GM23338 (cell line): ENCODE results near the gene KCNJ6. TPM values are rescaled to one million over a fixed set of nuclear protein-coding genes. Genes with fewer than 3 reads are reported as not detected.

Source experiments
- ATAC-seq: fragments of 200-7000 bp; cut with Tn5 transposase; 3 replicates; pipeline ENCODE4 v1.9.1; 2020
- DNase-seq: peaks from one replicate; pipeline ENCODE4 v3.0.0-alpha.2; 2015; ENCODE audit warnings: low spot score
- H2AFZ ChIP-seq: fragments of 200-600 bp; sonication (generic); 2 replicates; pipeline ENCODE4 v1.8.0; 2016; ENCODE audit warnings: antibody characterized with exemption, mild to moderate bottlenecking, moderate library complexity
- H3F3A ChIP-seq: fragments of 200-600 bp; sonication (generic); replicated peaks from 2 replicates; pipeline ENCODE4 v1.8.0; 2017; ENCODE audit warnings: antibody characterized with exemption, mixed run types, low read depth
- H3K27ac ChIP-seq: fragments of 200-600 bp; sonication (generic); 2 replicates; pipeline ENCODE4 v1.6.1; 2016; ENCODE audit warnings: low read depth
- H3K27me3 ChIP-seq: fragments of 200-600 bp; sonication (generic); 2 replicates; pipeline ENCODE4 v1.8.0; 2016; ENCODE audit warnings: mild to moderate bottlenecking, mixed run types, moderate library complexity; ENCODE audit not compliant: insufficient read depth
- H3K36me3 ChIP-seq: fragments of 200-600 bp; sonication (generic); 2 replicates; pipeline ENCODE4 v1.8.0; 2016; ENCODE audit warnings: mild to moderate bottlenecking; ENCODE audit not compliant: insufficient read depth
- H3K4me1 ChIP-seq: fragments of 200-600 bp; sonication (generic); 2 replicates; pipeline ENCODE4 v1.8.0; 2016; ENCODE audit warnings: mild to moderate bottlenecking, moderate library complexity; ENCODE audit not compliant: insufficient read depth
- H3K4me2 ChIP-seq: fragments of 200-600 bp; sonication (generic); 2 replicates; pipeline ENCODE4 v1.7.1; 2017; ENCODE audit warnings: mixed run types
- H3K4me3 ChIP-seq: fragments of 200-600 bp; sonication (generic); 2 replicates; pipeline ENCODE4 v1.6.1; 2016; ENCODE audit warnings: mixed run types
- H3K79me2 ChIP-seq: fragments of 200-600 bp; sonication (generic); replicated peaks from 2 replicates; pipeline ENCODE4 v1.8.0; 2017; ENCODE audit warnings: mild to moderate bottlenecking; ENCODE audit not compliant: insufficient read depth
- H3K9me2 ChIP-seq: fragments of 200-600 bp; sonication (generic); 2 replicates; pipeline ENCODE4 v1.8.0; 2017; ENCODE audit not compliant: insufficient read depth
- H4K20me1 ChIP-seq: fragments of 200-600 bp; sonication (generic); replicated peaks from 2 replicates; pipeline ENCODE4 v1.8.0; 2017; ENCODE audit warnings: mild to moderate bottlenecking; ENCODE audit not compliant: insufficient read depth
- H3K27ac Mint-ChIP-seq: 2 replicates; pipeline ENCODE4 v1.8.0; 2020; ENCODE audit warnings: inconsistent platforms, mild to moderate bottlenecking, moderate library complexity, mixed read lengths
- H3K27me3 Mint-ChIP-seq: 3 replicates; pipeline ENCODE4 v1.8.0; 2022; ENCODE audit warnings: low read depth, mild to moderate bottlenecking, moderate library complexity, mixed read lengths, inconsistent platforms; ENCODE audit not compliant: insufficient read depth, poor library complexity
- H3K36me3 Mint-ChIP-seq: 3 replicates; pipeline ENCODE4 v1.8.0; 2021; ENCODE audit warnings: low read depth, mild to moderate bottlenecking, inconsistent platforms, moderate library complexity, mixed read lengths
- H3K4me1 Mint-ChIP-seq: 3 replicates; pipeline ENCODE4 v1.8.0; 2020; ENCODE audit warnings: mild to moderate bottlenecking, inconsistent platforms, mixed read lengths
- H3K4me3 Mint-ChIP-seq: 3 replicates; pipeline ENCODE4 v1.8.0; 2021; ENCODE audit warnings: moderate library complexity, mild to moderate bottlenecking, inconsistent platforms, mixed read lengths
- H3K9me3 Mint-ChIP-seq: 3 replicates; pipeline ENCODE4 v1.8.0; 2020; ENCODE audit warnings: moderate library complexity, mild to moderate bottlenecking, inconsistent platforms, mixed read lengths
- CTCF ChIP-seq, 2 experiments: fragments of 200-600 bp in 1 of 2; sonication (generic) in 1 of 2; conservative IDR thresholded peaks; 2 replicates each; pipeline versions ENCODE4 v1.5.1 to v1.6.1; 2016 to 2017; ENCODE audit warnings: antibody characterized with exemption in 2 of 2, low read depth in 2 of 2, mild to moderate bottlenecking in 2 of 2, moderate library complexity in 1 of 2
- EZH2 ChIP-seq: fragments of 200-600 bp; sonication (generic); IDR thresholded peaks from one replicate; pipeline ENCODE4 v1.8.0; 2017; ENCODE audit warnings: antibody characterized with exemption, mild to moderate bottlenecking, low read depth; ENCODE audit not compliant: unreplicated experiment
- EZH2phosphoT487 ChIP-seq: fragments of 200-600 bp; sonication (generic); IDR thresholded peaks from one replicate; pipeline ENCODE4 v1.8.1; 2018; ENCODE audit warnings: antibody characterized with exemption; ENCODE audit not compliant: unreplicated experiment
- JUNB ChIP-seq: IDR thresholded peaks from one replicate; pipeline ENCODE4 v1.6.1; 2016; ENCODE audit warnings: antibody characterized with exemption; ENCODE audit not compliant: unreplicated experiment
- STAT1 ChIP-seq: IDR thresholded peaks from one replicate; pipeline ENCODE4 v1.6.1; 2016; ENCODE audit warnings: antibody characterized with exemption; ENCODE audit not compliant: unreplicated experiment
- ZNF331 ChIP-seq: fragments of 250-450 bp; sonication (Bioruptor Pico); IDR thresholded peaks from 2 replicates; pipeline ENCODE4 v1.5.0; 2020; ENCODE audit warnings: low read depth, mild to moderate bottlenecking, moderate library complexity
- polyA plus RNA-seq: library from polyadenylated mRNA; unstranded; fragments of >200 nt; fragmentation: Nextera tagmentation; extraction: Ambion mirVana; gene quantifications from 2 replicates; pipeline ENCODE4 v1.2.1, GENCODE V29; 2016
- total RNA-seq: library from RNA; depleted of rRNA; stranded (reverse); fragments of >200 nt; shearing (Covaris generic); gene quantifications from 2 replicates; pipeline ENCODE4 v1.2.3, GENCODE V29; 2014
- TF ChIP-seq, protein P1 (sequence below): IDR thresholded peaks from 2 replicates; pipeline ENCODE4 v1.6.1; 2016; ENCODE audit warnings: antibody characterized with exemption
- TF ChIP-seq, protein P2 (sequence below): fragments of 250-450 bp; sonication (Bioruptor Pico); IDR thresholded peaks from 2 replicates; pipeline ENCODE4 v1.5.0; 2020; ENCODE audit warnings: mild to moderate bottlenecking, moderate library complexity

The KCNJ6 gene
- total and polyA plus RNA-seq, 2 experiments from 2014 or later: 0.48 to 0.52 TPM

DNA sequence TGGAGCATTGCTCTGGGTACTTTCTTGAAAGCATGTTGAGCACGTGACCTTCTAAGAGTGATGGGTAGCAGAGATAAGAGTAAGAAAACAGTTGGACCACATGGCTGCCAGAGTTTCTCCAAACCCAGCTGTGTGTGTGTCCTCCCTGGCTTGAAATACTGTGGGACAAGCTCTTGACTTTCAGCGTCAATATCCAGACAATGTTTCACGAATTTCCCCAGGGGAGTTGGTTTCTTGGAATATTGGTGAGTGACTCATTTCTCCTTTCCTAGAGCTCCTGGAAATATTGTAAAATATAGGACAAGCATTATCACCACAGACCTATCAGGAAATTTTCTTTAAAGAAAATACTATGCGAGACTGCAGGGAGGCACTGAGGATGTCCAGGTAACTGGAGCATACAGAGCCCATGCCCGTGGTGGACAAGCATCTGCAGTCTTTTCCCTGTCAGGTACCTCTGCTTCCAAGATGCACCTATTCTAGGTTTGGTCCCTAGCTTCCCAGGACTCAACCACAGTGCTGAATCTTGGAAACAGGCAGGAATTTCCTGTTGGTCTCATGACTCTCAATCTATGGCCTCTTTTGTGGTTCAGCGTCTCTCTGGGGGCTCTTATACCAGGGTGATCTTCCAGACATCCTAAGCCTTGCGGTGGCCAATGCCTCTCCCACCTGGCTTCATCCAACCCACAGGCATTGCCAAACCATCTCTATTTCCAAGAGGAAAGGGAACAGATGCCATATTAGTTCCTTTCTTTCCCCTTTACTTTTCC, 67.4 kb downstream of the KCNJ6 start:
- TF ChIP-seq CTCF (conservative IDR thresholded peaks at IDR 0.05; ENCODE audit: low read depth in 2 of 2): no peak
- TF ChIP-seq, protein P1, sequence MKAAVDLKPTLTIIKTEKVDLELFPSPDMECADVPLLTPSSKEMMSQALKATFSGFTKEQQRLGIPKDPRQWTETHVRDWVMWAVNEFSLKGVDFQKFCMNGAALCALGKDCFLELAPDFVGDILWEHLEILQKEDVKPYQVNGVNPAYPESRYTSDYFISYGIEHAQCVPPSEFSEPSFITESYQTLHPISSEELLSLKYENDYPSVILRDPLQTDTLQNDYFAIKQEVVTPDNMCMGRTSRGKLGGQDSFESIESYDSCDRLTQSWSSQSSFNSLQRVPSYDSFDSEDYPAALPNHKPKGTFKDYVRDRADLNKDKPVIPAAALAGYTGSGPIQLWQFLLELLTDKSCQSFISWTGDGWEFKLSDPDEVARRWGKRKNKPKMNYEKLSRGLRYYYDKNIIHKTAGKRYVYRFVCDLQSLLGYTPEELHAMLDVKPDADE: no peak
- TF ChIP-seq JUNB: no peak
- TF ChIP-seq STAT1: no peak
- TF ChIP-seq EZH2: no peak
- H3F3A ChIP-seq: no peaks in the 10 kb centered on the region
- no peak overlapping the region for H3K27ac ChIP-seq
- H4K20me1 ChIP-seq: no peaks in the 10 kb centered on the region
- no peak for ATAC-seq
- H3K9me2 ChIP-seq: peaks cover 27% of the 10 kb centered on the region; the same call in 1 of the 2 replicates
- no peak overlapping the region for H3K4me3 Mint-ChIP-seq
- no peaks in the 10 kb centered on the region for H3K79me2 ChIP-seq
- H3K27me3 ChIP-seq: no peaks in the 10 kb centered on the region
- H3K27me3 Mint-ChIP-seq: peaks cover under 1% of the 10 kb centered on the region
- H3K4me1 ChIP-seq: peaks cover 8% of the 10 kb centered on the region
- H3K4me3 ChIP-seq: no peak overlapping the region
- DNase-seq: no peak
- H3K4me2 ChIP-seq: no peak overlapping the region
- H3K9me3 Mint-ChIP-seq: peaks cover 5% of the 10 kb centered on the region; the same call in 2 of the 3 replicates
- no peaks in the 10 kb centered on the region for H3K36me3 ChIP-seq
- no peaks in the 10 kb centered on the region for H3K36me3 Mint-ChIP-seq
- peaks cover 23% of the 10 kb centered on the region for H3K4me1 Mint-ChIP-seq
- no peak overlapping the region for H3K27ac Mint-ChIP-seq
- H2AFZ ChIP-seq: no peak overlapping the region

- Mint-ChIP-seq H3K4me3 (no peak overlapping the region), H3K36me3 (no peaks in the 10 kb centered on the region), H3K9me3 (no peaks in the 10 kb centered on the region; the same call in 2 of the 3 replicates), H3K27me3 (peaks cover 2% of the 10 kb centered on the region), H3K27ac (no peak overlapping the region), H3K4me1 (peaks cover 33% of the 10 kb centered on the region)
- DNase-seq (no peak), ATAC-seq (no peak)
- Histone ChIP-seq H3K27ac (no peak overlapping the region), H3K4me1 (peaks cover 16% of the 10 kb centered on the region), H3K36me3 (no peaks in the 10 kb centered on the region), H3F3A (no peaks in the 10 kb centered on the region), H3K4me2 (no peak overlapping the region), H2AFZ (no peak overlapping the region), H3K4me3 (no peak overlapping the region), H4K20me1 (no peaks in the 10 kb centered on the region), H3K9me2 (peaks cover 24% of the 10 kb centered on the region; the same call in 1 of the 2 replicates), H3K79me2 (no peaks in the 10 kb centered on the region), H3K27me3 (no peaks in the 10 kb centered on the region)
- TF ChIP-seq, protein P2, sequence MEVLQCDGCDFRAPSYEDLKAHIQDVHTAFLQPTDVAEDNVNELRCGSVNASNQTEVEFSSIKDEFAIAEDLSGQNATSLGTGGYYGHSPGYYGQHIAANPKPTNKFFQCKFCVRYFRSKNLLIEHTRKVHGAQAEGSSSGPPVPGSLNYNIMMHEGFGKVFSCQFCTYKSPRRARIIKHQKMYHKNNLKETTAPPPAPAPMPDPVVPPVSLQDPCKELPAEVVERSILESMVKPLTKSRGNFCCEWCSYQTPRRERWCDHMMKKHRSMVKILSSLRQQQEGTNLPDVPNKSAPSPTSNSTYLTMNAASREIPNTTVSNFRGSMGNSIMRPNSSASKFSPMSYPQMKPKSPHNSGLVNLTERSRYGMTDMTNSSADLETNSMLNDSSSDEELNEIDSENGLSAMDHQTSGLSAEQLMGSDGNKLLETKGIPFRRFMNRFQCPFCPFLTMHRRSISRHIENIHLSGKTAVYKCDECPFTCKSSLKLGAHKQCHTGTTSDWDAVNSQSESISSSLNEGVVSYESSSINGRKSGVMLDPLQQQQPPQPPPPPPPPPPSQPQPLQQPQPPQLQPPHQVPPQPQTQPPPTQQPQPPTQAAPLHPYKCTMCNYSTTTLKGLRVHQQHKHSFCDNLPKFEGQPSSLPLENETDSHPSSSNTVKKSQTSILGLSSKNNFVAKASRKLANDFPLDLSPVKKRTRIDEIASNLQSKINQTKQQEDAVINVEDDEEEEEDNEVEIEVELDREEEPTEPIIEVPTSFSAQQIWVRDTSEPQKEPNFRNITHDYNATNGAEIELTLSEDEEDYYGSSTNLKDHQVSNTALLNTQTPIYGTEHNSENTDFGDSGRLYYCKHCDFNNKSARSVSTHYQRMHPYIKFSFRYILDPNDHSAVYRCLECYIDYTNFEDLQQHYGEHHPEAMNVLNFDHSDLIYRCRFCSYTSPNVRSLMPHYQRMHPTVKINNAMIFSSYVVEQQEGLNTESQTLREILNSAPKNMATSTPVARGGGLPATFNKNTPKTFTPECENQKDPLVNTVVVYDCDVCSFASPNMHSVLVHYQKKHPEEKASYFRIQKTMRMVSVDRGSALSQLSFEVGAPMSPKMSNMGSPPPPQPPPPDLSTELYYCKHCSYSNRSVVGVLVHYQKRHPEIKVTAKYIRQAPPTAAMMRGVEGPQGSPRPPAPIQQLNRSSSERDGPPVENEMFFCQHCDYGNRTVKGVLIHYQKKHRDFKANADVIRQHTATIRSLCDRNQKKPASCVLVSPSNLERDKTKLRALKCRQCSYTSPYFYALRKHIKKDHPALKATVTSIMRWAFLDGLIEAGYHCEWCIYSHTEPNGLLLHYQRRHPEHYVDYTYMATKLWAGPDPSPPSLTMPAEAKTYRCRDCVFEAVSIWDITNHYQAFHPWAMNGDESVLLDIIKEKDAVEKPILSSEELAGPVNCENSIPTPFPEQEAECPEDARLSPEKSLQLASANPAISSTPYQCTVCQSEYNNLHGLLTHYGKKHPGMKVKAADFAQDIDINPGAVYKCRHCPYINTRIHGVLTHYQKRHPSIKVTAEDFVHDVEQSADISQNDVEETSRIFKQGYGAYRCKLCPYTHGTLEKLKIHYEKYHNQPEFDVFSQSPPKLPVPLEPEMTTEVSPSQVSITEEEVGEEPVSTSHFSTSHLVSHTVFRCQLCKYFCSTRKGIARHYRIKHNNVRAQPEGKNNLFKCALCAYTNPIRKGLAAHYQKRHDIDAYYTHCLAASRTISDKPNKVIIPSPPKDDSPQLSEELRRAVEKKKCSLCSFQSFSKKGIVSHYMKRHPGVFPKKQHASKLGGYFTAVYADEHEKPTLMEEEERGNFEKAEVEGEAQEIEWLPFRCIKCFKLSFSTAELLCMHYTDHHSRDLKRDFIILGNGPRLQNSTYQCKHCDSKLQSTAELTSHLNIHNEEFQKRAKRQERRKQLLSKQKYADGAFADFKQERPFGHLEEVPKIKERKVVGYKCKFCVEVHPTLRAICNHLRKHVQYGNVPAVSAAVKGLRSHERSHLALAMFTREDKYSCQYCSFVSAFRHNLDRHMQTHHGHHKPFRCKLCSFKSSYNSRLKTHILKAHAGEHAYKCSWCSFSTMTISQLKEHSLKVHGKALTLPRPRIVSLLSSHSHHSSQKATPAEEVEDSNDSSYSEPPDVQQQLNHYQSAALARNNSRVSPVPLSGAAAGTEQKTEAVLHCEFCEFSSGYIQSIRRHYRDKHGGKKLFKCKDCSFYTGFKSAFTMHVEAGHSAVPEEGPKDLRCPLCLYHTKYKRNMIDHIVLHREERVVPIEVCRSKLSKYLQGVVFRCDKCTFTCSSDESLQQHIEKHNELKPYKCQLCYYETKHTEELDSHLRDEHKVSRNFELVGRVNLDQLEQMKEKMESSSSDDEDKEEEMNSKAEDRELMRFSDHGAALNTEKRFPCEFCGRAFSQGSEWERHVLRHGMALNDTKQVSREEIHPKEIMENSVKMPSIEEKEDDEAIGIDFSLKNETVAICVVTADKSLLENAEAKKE (CRISPR knock-in tag): no peak
- TF ChIP-seq ZNF331 (no peak), EZH2 (no peak), JUNB (no peak), CTCF (conservative IDR thresholded peaks at IDR 0.05; ENCODE audit: low read depth in 2 of 2) (no peak), EZH2phosphoT487 (no peak)
These were observed 70.7 kb downstream of the KCNJ6 start for GRCh38 chr21:37845535-37845934.
